ENCODE results near the gene TNRC6A. TPM values are rescaled to one million over a fixed set of nuclear protein-coding genes. Genes with fewer than 3 reads are reported as not detected.
"Not testable (repeated sequence)": the region's sequence is repeated elsewhere in the genome, so short reads cannot be mapped to it uniquely, and the experiment has no call there.

The TNRC6A gene
- total and polyA plus RNA-seq, 2 of the 13 experiments (the other 11 are each of a cell fraction or from before 2014, with no cell fraction given): 30.9 to 43.6 TPM

DNA sequence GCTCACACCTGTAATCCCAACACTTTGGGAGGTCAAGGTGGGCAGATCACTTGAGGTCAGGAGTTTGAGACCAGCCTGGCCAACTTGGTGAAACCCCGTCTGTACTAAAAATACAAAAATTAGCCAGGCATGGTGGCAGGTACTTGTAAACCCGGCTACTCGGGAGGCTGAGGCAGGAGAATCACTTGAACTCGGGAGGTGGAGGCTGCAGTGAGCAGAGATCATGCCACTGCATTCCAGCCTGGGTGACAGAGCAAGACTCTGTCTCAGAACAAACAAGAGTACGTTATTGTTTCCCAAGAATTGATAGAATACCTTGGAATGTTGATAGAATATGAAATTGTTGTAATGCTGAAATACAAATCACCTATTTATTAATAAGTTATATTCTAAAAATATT, 20.4 kb downstream of the TNRC6A start:
- CTCF ChIA-PET (ENCODE audit: low intra/inter-chr PET ratio, low total read pairs); in situ Hi-C loops (cut with HindIII; ENCODE audit: extremely low pct_ligation_motif_present, low pct_unique_long_range_greater_than_20kb); H3K4me1 ChIP-seq (ENCODE audit: insufficient read depth, low read length); H2AFZ ChIP-seq (ENCODE audit: low read length); H3K9me3 ChIP-seq (ENCODE audit: low read length); H3K4me2 ChIP-seq (ENCODE audit: low read depth, low read length); DNase-seq (ENCODE audit: low spot score); BruUV-seq (replicated peaks); H3K4me3 ChIP-seq (replicated peaks in 1 of 3; ENCODE audit: insufficient read depth in 1 of 3, low read depth in 2 of 3, low read length in 3 of 3); H3K27me3 ChIP-seq (ENCODE audit: control insufficient read depth in 1 of 2, insufficient read depth in 2 of 2, low read length in 2 of 2); POLR2A ChIA-PET; FAIRE-seq; ATAC-seq; H3K27ac ChIP-seq (ENCODE audit: extremely low read length, insufficient read depth, low read length); H3K9ac ChIP-seq (ENCODE audit: insufficient read depth, low read depth, low read length); intact Hi-C loops (cut with micrococcal nuclease; ENCODE audit: unreplicated experiment): not testable (repeated sequence)
- Histone ChIP-seq H3K36me3 (replicated peaks in 1 of 2; ENCODE audit: control insufficient read depth in 1 of 2, insufficient read depth in 2 of 2, low read length in 2 of 2) (peaks cover 8 to 35% of the 10 kb centered on the region in 2 experiments), H3K79me2 (ENCODE audit: insufficient read depth, low read length) (peaks cover 100% of the 10 kb centered on the region), H4K20me1 (ENCODE audit: insufficient read depth, low read length) (peaks cover 97% of the 10 kb centered on the region)
- 97% methylated on average over 5 of the region's 5 CpGs for WGBS (ENCODE audit: low lambda C conversion rate)
- TF ChIP-seq, protein P1, sequence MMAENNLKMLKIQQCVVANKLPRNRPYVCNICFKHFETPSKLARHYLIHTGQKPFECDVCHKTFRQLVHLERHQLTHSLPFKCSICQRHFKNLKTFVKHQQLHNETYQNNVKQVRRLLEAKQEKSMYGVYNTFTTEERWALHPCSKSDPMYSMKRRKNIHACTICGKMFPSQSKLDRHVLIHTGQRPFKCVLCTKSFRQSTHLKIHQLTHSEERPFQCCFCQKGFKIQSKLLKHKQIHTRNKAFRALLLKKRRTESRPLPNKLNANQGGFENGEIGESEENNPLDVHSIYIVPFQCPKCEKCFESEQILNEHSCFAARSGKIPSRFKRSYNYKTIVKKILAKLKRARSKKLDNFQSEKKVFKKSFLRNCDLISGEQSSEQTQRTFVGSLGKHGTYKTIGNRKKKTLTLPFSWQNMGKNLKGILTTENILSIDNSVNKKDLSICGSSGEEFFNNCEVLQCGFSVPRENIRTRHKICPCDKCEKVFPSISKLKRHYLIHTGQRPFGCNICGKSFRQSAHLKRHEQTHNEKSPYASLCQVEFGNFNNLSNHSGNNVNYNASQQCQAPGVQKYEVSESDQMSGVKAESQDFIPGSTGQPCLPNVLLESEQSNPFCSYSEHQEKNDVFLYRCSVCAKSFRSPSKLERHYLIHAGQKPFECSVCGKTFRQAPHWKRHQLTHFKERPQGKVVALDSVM (CRISPR knock-in tag; IDR thresholded peaks at IDR 0.05): peak; percentile 91

DNA sequence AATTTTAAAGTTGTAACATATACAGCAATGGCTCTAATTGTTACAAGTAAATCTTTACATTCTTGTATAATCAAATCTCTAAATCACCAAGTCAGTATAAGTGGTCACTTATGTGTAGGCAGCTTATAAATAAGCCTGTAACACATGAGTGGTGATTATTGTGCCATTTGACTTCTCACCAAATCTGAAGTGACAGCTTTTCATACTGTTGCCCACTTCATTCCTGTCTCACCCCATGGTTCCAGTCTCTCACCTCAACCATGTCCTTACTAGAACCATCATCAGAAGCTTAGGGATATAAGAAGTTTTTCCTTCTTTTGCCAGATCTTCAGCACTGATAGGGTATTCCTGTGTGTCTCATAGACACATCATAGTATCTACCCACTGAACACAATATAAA, 23.5 kb downstream of the TNRC6A start:
- no peak for FAIRE-seq
- Histone ChIP-seq H3K4me2 (ENCODE audit: low read depth, low read length) (no peak overlapping the region), H3K36me3 (replicated peaks in 1 of 2; ENCODE audit: control insufficient read depth in 1 of 2, insufficient read depth in 2 of 2, low read length in 2 of 2) (peaks cover 3 to 13% of the 10 kb centered on the region in 2 experiments; a peak in 4 of 5 replicates), H3K9ac (ENCODE audit: insufficient read depth, low read depth, low read length) (no peak overlapping the region), H3K4me3 (replicated peaks in 1 of 3; ENCODE audit: insufficient read depth in 1 of 3, low read depth in 2 of 3, low read length in 3 of 3) (no peak overlapping the region), H3K4me1 (ENCODE audit: insufficient read depth, low read length) (no peaks in the 10 kb centered on the region), H4K20me1 (ENCODE audit: insufficient read depth, low read length) (peaks cover 83% of the 10 kb centered on the region), H3K27ac (ENCODE audit: extremely low read length, insufficient read depth, low read length) (no peak overlapping the region), H3K79me2 (ENCODE audit: insufficient read depth, low read length) (peaks cover 100% of the 10 kb centered on the region), H3K9me3 (ENCODE audit: low read length) (no peaks in the 10 kb centered on the region), H3K27me3 (ENCODE audit: control insufficient read depth in 1 of 2, insufficient read depth in 2 of 2, low read length in 2 of 2) (no peaks in the 10 kb centered on the region), H2AFZ (ENCODE audit: low read length) (no peak overlapping the region)
- DNase-seq (ENCODE audit: low spot score): no peak
- ChIA-PET POLR2A (no interaction called here), CTCF (ENCODE audit: low intra/inter-chr PET ratio, low total read pairs) (no interaction called here)
- in situ Hi-C loops (cut with HindIII; ENCODE audit: extremely low pct_ligation_motif_present, low pct_unique_long_range_greater_than_20kb): no loop called here
- no peak for TF ChIP-seq ELF3 (CRISPR knock-in tag; IDR thresholded peaks at IDR 0.05)
- TF ChIP-seq, protein P2, sequence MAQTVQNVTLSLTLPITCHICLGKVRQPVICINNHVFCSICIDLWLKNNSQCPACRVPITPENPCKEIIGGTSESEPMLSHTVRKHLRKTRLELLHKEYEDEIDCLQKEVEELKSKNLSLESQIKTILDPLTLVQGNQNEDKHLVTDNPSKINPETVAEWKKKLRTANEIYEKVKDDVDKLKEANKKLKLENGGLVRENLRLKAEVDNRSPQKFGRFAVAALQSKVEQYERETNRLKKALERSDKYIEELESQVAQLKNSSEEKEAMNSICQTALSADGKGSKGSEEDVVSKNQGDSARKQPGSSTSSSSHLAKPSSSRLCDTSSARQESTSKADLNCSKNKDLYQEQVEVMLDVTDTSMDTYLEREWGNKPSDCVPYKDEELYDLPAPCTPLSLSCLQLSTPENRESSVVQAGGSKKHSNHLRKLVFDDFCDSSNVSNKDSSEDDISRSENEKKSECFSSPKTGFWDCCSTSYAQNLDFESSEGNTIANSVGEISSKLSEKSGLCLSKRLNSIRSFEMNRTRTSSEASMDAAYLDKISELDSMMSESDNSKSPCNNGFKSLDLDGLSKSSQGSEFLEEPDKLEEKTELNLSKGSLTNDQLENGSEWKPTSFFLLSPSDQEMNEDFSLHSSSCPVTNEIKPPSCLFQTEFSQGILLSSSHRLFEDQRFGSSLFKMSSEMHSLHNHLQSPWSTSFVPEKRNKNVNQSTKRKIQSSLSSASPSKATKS (CRISPR knock-in tag; IDR thresholded peaks at IDR 0.05): no peak
- TF ChIP-seq, protein P3, sequence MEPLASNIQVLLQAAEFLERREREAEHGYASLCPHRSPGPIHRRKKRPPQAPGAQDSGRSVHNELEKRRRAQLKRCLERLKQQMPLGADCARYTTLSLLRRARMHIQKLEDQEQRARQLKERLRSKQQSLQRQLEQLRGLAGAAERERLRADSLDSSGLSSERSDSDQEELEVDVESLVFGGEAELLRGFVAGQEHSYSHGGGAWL (CRISPR knock-in tag; IDR thresholded peaks at IDR 0.05): no peak
- no peak for TF ChIP-seq NR2C2 (CRISPR knock-in tag; IDR thresholded peaks at IDR 0.05; ENCODE audit: borderline replicate concordance)
- ATAC-seq: no peak
- intact Hi-C loops (cut with micrococcal nuclease; ENCODE audit: unreplicated experiment): no loop called here
- BruUV-seq (replicated peaks): no TSS peak
